ENCODE results near the gene TMEM63A. TPM values are rescaled to one million over a fixed set of nuclear protein-coding genes. Genes with fewer than 3 reads are reported as not detected.

TMEM63A gene
- total RNA-seq, 1 donor from 2014 or later = 4.7 TPM

DNA sequence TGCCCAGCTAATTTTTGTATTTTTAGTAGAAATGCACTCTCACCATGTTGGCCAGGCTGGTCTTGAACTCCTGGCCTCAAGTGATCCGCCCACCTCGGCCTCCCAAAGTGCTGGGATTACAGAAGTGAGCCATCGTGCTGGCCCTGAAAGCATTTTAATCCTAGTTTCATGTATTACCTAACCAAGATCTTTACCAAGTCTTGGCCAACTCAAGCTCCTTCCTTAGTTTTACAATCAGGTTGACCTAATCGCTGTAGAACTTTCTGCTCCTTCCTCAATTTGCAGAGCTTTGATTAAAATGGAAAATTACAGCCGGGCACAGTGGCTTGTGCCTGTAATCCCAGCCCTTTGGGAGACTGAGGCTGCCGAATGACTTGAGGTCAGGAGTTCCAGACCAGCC, 3.2 kb upstream of the TMEM63A start:
- DNase-seq (ENCODE audit: low read depth) (no peak), FAIRE-seq (no peak)
- TF ChIP-seq, protein P1, sequence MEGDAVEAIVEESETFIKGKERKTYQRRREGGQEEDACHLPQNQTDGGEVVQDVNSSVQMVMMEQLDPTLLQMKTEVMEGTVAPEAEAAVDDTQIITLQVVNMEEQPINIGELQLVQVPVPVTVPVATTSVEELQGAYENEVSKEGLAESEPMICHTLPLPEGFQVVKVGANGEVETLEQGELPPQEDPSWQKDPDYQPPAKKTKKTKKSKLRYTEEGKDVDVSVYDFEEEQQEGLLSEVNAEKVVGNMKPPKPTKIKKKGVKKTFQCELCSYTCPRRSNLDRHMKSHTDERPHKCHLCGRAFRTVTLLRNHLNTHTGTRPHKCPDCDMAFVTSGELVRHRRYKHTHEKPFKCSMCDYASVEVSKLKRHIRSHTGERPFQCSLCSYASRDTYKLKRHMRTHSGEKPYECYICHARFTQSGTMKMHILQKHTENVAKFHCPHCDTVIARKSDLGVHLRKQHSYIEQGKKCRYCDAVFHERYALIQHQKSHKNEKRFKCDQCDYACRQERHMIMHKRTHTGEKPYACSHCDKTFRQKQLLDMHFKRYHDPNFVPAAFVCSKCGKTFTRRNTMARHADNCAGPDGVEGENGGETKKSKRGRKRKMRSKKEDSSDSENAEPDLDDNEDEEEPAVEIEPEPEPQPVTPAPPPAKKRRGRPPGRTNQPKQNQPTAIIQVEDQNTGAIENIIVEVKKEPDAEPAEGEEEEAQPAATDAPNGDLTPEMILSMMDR (IDR thresholded peaks at IDR 0.05; ENCODE audit: insufficient read depth, low read length, severe bottlenecking) = no peak
- peaks cover 6% of the 10 kb centered on the region for H3K27me3 ChIP-seq (ENCODE audit: control insufficient read depth, insufficient read depth, low read length)
- H3K4me3 ChIP-seq (ENCODE audit: low read depth, low read length) = no peak overlapping the region
- H3K36me3 ChIP-seq (ENCODE audit: control insufficient read depth, insufficient read depth, low read length) = no peaks in the 10 kb centered on the region

DNA sequence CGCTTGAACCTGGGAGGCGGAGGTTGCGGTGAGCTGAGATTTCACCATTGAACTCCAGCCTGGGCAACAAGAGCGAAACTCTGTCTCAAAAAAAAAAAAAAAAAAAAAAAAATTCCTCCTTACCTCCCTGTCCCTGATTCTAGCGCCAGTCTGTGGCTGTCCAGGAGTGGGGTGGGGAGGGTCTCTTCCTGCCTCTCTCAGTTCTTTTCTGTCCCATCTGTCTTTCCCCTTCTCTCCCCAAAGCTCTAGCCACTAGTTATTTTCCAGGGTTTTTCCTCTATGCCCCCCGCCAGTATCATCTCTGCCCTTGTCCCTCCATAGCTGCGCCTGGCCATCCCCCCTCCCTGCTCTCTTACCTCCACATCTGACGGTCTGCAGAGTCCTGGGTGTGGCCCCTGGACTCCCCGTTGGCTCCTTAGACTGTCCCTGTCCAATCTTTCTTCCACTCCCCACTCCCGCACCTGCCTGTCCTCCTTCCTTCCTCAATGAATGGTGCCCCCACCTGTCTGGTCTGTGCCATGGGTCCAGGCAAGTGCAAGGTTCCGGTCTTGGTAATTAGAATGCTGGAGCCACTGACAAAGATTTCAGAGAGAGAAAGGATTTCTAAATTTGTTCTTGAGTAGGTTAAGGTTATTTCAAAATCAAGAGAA, 1.6 kb upstream of the TMEM63A start:
- FAIRE-seq = no peak
- DNase-seq (ENCODE audit: low read depth) = no peak
- TF ChIP-seq, protein P1 (IDR thresholded peaks at IDR 0.05; ENCODE audit: insufficient read depth, low read length, severe bottlenecking) = no peak
- Histone ChIP-seq H3K27me3 (ENCODE audit: control insufficient read depth, insufficient read depth, low read length) (peaks cover 4% of the 10 kb centered on the region), H3K4me3 (ENCODE audit: low read depth, low read length) (no peak overlapping the region), H3K36me3 (ENCODE audit: control insufficient read depth, insufficient read depth, low read length) (no peaks in the 10 kb centered on the region)

DNA sequence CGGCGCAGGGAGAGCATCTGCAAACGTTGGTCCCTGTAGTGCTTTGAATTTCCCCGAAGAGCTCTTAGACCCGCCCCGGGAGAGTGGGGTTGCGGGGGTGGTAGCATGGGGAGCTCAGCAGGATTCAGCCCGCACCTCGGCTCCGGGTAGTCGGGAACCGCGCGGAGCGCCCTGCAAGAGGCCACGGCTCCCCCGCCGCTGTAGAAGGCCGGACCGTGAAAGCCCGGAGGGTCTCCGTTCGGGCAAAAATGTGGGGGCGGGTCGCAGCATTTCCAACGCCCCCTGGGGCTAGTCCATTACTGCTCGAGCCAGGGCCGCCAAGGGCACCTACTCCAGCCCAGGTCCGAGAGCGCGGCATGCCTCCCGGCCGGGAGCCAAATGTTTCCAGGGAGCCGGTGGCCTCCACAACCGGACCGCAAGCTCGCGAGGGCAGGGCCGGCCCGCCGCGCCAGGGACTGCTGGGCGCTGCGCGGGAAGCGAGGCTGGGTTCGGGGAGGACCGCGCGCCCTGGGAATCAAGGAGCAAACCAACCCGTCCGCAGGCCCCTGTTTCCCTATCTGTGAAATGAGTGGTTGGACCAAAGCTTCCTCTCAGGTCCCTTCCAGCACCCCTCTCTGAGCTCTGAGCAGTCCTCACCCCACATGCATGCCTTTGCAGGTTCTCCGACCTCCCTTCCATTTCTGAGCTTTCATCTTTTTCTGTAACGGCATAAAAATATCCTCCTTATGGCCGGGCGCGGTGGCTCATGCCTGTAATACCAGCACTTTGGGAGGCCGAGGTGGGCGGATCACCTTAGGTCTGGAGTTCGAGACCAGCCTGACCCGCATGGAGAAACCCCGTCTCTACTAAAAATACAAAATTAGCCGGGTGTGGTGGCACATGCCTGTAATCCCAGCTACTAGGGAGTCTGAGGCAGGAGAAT, 775 bp upstream of the TMEM63A start:
- FAIRE-seq = no peak
- TF ChIP-seq, protein P1 (IDR thresholded peaks at IDR 0.05; ENCODE audit: insufficient read depth, low read length, severe bottlenecking) = no peak
- no peak for DNase-seq (ENCODE audit: low read depth)
- Histone ChIP-seq H3K27me3 (ENCODE audit: control insufficient read depth, insufficient read depth, low read length) (peaks cover 9% of the 10 kb centered on the region), H3K4me3 (ENCODE audit: low read depth, low read length) (peak overlapping the region; percentile 72), H3K36me3 (ENCODE audit: control insufficient read depth, insufficient read depth, low read length) (no peaks in the 10 kb centered on the region)

DNA sequence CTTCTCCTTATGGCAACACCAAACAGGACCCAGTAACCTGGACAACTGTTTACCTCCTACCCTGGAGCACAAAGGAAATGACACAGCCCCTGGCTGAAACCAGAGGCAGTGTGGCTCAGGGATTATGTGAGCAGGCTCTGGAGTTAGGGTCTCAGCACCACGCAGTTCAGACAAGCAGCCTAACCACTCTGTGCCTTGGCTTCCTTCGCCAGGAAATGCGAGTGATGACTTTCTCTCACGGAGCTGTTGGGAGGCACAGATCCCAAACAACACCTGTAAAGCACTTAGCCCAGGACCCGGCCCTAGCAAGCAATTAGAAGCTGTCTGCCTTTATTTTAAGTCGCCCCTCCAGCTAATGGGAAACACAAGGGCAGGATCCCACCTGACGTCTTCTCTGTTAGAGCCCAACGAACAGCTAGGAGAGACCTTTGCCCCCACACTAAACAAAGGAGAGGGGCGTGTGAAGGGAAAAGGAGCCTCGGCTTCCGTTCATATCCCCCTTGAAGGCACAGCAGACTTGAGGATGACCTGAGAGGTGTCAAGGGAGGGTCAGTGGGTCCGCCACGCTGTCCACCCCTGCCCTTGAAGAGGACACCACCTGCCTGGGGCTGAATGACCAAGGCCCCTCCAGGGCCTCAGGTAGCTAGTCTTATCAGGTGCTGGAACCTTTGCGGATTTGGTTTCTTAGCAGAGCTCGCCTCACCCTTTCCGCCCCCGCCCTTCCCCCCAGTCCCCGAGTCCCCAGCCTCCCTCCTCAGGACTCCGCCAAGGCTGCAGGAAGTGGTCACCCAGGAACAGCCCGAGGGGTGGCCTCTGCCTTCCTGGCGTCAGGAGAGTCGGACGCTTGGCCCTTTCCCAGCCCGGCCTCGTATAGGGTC, 860 bp downstream of the TMEM63A start:
- peak; percentile 66 for DNase-seq (ENCODE audit: low read depth)

DNA sequence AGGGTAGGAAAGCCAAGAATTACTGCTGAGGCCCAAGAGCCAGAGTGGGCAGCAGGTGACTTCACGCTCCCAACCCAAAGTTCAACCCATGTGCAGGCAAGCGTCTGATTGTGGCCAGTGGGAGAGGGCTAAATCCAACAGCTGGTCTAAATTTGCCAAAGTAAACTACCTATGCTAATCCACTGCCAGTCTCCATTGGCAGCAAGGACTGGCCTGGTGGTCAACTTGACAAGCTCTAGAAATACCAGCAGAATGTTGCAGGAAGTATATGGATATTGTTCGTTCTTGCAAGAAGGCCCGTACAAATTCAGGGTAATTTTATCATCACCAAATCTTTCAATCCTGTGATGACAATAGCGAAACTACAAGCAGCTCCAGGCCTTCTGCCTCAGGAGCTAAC, 1.5 kb downstream of the TMEM63A start:
- no peak for DNase-seq (ENCODE audit: low read depth)
- TF ChIP-seq, protein P1 (IDR thresholded peaks at IDR 0.05; ENCODE audit: insufficient read depth, low read length, severe bottlenecking) = no peak
- Histone ChIP-seq H3K4me3 (ENCODE audit: low read depth, low read length) (no peak overlapping the region), H3K27me3 (ENCODE audit: control insufficient read depth, insufficient read depth, low read length) (peaks cover 13% of the 10 kb centered on the region), H3K36me3 (ENCODE audit: control insufficient read depth, insufficient read depth, low read length) (no peaks in the 10 kb centered on the region)
- FAIRE-seq = no peak

More for the DNA sequence above, 860 bp downstream of the TMEM63A start:
- no peaks in the 10 kb centered on the region for H3K36me3 ChIP-seq (ENCODE audit: control insufficient read depth, insufficient read depth, low read length)
- H3K4me3 ChIP-seq (ENCODE audit: low read depth, low read length) = peak overlapping the region; percentile 72
- peaks cover 13% of the 10 kb centered on the region for H3K27me3 ChIP-seq (ENCODE audit: control insufficient read depth, insufficient read depth, low read length)
- FAIRE-seq = no peak
- TF ChIP-seq, protein P1 (IDR thresholded peaks at IDR 0.05; ENCODE audit: insufficient read depth, low read length, severe bottlenecking) = no peak
